NCI-H1436 treated with DMSO at 0.1 percent for 48 hours (cell line): ENCODE data around the gene B3GALT5.

Source experiments
- DNase-seq: peaks from one replicate; lab custom pipeline; 2025; lab: John Stamatoyannopoulos, UW

The B3GALT5 gene

DNA sequence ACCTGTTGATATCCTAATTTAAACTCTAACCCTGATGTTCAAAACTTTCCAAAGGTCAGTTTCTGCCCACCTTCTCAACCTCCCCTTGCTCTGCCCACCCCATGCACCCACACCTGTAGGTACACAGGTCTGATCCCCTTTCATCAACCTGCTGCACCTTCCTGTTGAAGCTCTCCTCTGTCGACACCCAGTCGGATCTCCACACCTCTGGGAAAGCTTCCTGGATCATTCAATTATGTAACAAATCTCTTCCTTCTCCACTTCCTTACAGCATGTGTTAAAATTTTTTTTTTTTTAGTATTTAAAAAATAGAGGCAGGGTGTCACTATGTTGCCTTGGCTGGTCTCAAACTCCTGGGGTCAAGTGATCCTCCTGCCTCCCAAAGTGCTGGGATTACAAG lies 87.6 kb downstream of the B3GALT5 start:
- no peak for DNase-seq

DNA sequence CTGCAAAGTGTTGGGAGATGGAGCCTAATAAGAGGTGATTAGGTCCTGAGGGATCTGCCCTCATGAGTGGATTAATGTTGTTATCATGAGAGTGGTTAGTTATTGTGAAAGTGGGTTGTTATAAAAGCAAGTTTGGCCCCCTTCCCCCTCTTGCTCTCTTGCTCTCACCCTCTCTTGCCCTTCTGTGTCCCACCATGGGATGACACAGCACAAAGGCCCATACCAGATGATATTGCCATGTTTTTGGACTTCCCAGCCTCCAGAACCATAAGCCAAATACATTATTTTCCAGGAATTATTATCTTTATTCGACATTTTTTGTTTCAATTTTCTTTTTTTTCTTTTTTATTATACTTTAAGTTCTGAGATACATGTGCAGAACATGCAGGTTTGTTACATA lies 90.8 kb downstream of the B3GALT5 start:
- DNase-seq: no peak

DNA sequence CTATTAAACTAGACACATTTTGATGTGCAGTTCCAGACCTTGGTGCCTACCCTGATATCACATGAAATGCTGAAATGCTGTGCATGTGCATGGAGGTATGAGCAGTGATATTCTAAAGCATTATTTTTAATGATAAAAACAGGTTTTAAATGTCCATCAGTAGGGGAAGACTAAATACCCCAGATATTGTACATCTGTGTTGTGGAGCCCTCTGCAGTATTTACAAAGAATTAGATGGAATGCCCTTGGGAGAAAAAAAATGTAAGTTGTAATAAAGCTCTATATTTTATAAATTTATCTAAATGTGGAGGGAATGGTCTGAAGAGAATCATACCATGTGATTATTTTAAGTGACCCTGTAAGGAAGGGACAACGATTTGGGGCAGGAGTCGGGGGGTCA lies 93.1 kb downstream of the B3GALT5 start:
- DNase-seq: no peak

DNA sequence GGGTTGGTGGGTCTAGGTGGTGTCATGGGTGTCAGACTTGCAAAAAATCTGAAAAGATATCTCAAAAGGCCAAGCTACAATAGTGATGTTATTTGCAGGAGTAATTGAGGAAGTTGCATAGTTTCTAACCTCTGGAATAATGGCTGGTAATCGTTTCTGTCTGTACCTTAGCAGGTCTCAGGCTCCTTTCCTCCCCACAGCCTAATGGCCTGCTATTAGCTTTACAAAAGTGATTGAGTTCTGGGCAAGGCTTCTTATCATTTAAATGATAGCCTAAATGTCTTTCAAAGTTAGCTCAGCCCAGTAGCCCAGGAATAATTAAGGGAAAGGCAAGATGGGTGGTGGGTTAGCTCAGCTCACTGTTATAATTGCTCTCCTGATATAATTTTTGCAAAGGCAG lies 94.6 kb downstream of the B3GALT5 start:
- DNase-seq: no peak

DNA sequence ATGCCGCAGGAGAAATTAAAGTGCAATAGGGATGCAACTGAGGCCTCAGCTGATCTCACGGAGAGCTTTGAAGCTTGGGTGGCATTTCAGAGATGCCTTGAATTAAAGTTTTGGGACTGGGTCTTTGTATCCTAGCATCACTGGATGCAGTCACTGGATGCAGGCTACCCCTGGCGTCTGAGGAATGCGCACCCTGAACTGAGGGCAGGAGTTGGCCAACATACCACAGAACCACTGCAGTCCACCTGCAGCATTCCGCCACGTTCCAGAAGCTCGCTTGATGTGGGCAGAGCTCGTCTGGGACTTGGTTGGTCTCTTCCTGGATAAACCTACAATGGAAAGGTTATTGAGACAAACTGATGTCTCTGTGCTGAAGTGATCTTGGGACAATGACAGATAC lies 98.1 kb downstream of the B3GALT5 start:
- no peak for DNase-seq

DNA sequence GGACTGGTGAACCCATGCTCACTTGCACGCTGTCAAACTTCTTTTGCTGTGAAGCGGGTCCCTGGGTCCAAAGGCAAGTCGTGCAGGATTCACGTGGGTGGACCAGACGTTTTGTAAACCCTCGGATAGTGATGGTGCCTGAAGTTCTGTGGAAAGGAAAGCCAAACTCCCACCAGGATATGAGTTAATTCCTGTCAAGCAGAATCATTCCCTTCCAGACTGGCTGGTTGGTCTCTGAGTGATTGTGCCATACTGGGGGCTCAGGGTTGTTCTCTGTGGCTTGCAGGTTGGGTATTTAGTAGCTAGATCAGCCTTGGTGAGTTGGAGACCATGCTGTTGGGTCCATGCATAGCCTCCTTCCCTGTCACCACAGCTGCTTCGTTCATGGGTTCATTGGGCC lies 99.5 kb downstream of the B3GALT5 start:
- no peak for DNase-seq

DNA sequence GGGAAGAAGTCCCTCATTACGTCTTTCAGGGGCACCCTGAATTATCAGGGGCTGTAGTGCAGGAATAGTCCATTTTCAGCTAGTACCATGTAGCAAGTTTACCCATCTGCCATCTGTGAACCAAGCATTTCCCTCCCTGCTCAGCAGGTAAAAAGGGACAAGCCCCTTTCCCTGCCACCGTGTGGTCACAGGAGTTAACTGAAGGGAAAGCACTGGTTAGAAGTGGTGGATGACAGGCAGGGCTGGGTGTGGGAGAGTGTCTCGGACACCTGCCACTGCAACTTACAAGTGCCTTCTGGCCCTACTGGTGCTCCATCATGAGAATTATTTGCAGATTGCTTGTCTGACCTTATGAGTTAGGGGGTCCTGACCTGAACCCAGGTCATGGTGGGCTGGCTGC lies 100.2 kb downstream of the B3GALT5 start:
- DNase-seq: no peak

DNA sequence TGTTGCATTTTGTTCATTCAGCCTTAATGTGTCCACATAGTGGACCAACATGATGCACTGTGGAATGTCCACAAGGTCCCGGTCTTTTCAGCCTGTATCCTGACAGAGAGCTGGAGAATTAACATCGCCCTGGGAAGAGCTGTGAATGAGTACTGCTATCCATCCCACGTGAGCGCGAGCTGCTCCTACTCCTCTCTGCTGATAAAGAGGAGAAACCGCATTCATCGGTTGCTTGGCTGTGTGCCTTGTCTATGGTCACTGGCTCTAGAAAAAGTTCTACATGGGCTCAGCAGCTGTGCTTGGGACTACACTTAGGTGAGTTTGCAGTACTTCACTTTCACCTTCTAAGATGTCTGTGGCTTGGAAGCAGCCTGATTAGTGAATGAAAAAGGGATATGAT lies 101.2 kb downstream of the B3GALT5 start:
- no peak for DNase-seq

DNA sequence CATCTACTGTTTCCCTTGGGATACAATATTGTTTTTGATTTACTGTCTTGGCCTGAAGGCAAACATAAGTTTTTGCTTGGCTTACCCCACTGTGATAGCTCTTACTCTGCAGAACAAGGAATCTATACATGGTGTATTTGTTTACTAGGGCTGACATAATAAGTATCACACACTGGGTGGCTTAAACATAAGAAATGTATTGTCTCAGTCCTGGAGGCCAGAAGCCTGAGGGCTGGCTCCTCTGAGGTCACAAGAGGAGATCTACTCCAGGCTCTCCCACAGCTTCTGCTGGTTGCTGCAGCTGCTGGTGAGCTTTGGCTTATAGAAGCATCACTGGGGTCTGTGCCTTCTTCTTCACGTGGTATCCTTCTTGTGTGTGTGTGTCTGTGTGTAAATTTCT lies 101.6 kb downstream of the B3GALT5 start:
- DNase-seq: no peak

DNA sequence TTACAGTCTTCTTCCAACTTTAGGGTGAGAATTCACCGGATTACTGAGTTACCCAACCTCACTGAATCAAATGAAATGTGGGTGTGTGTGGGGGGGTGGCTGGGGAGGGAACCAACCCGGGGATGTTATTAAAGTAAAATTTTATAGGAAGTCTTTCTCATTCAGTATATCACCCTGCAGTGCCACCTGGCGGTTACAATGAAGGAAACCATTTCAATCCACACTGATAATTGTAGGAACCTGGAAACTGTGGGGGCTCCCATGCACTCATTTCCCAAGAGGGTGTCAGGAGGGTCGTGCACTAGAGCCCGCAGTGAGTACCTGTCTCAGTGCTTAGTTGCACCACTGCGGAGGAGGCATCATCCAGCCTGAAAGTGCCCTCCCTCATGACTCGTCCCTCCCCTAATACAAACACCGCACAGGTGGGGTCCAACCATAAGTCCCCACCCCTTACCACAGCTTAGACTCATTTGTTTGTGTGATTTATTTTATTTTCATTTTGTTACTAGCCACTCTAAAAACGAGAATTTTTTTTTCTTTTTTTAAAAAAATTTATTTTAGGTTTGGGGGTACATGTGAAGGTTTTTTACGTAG lies 103.2 kb downstream of the B3GALT5 start:
- peak; percentile 3 for DNase-seq

DNA sequence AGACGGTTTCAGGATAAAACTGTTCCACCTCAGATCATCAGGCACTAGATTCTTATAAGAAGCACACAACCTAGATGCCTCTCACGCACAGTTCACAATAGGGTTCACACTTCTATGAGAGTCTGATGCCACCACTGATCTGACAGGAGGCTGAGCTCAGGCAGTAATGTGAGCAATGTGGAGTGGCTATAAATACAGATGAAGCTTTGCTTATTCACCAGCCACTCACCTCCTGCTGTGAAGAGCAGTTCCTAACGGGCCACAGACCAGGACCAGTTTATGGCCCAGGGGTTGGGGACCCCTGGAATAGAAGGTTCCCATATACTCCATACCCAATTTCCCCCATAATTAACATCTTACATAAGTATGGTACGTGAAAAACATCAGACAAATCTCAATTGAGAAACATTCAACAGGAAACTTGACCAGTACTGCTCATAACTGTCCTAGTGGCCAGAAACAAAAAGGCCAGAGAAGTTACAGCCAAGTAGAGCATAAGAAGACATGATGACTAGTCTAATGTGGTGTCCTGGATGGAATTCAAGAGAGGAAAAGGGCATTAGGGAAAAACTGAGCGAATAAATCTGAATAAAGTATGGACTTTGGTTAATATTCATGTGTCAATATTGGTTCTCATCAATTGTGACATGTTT lies 107.5 kb downstream of the B3GALT5 start:
- no peak for DNase-seq

DNA sequence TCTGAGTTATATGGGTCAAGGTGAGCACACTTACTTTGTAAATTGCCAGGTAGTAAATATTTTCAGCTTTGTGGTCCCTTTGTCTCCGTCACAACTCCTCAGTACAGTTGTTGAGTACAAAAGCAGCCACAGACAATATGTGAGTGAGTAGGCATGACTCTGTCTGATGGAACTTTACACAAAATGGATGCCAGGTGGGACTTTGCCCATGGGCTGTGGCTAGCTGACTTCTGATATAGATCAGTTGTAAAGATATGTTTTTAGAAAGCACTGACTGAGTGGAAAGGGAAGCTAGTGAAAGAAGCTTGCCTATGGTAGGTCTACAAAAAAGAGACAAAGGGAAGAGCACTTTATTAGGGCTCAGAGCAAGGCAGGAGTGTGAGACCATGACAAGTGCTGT lies 109.1 kb downstream of the B3GALT5 start:
- DNase-seq: no peak
